H1 (cell line): ENCODE results near the gene SFMBT2. TPM values are rescaled to one million over a fixed set of nuclear protein-coding genes. Genes with fewer than 3 reads are reported as not detected.

Experiments
- CTCF ChIA-PET: fragments of 300-600 bp; sonication (Branson Sonifier 250); formaldehyde crosslinking; loops from one replicate; lab custom pipeline; 2021; ENCODE audit not compliant: partially characterized antibody; lab: Charles Lee
- POLR2A ChIA-PET: fragments of 300-600 bp; sonication (Branson Sonifier 250); formaldehyde crosslinking; loops from one replicate; lab custom pipeline; 2021; ENCODE audit warnings: inconsistent platforms; ENCODE audit not compliant: partially characterized antibody; lab: Charles Lee
- DNase-seq, 2 experiments: peaks; one replicate each; pipeline versions ENCODE4 v3.0.0 to v3.0.0-alpha.2; 2010 to 2022; ENCODE audit warnings: low spot score in 2 of 2, low read depth in 1 of 2, mixed read lengths in 1 of 2
- FAIRE-seq: peaks from 2 replicates; lab custom pipeline; 2011; peaks lifted over from hg19 to GRCh38; lab: Jason Lieb, UNC
- H2AFZ ChIP-seq: 2 replicates; pipeline ENCODE4 v1.8.1; 2012; ENCODE audit warnings: low read length, inconsistent platforms
- H2AK5ac ChIP-seq: 2 replicates; pipeline ENCODE4 v1.6.1; 2013; ENCODE audit warnings: low read depth, low read length
- H2BK120ac ChIP-seq: replicated peaks from 2 replicates; pipeline ENCODE3; 2013; ENCODE audit warnings: low read depth, low read length, inconsistent platforms
- H2BK12ac ChIP-seq: 2 replicates; pipeline ENCODE4 v1.6.1; 2013; ENCODE audit warnings: low read depth, low read length
- H2BK15ac ChIP-seq: 2 replicates; pipeline ENCODE4 v1.6.1; 2013; ENCODE audit warnings: low read length
- H2BK20ac ChIP-seq: 2 replicates; pipeline ENCODE4 v1.6.1; 2013; ENCODE audit warnings: low read length
- H2BK5ac ChIP-seq: 2 replicates; pipeline ENCODE4 v1.6.1; 2013; ENCODE audit warnings: low read depth, low read length
- H3K14ac ChIP-seq: 2 replicates; pipeline ENCODE4 v1.6.1; 2013; ENCODE audit warnings: inconsistent platforms; ENCODE audit not compliant: insufficient read length
- H3K18ac ChIP-seq: 2 replicates; pipeline ENCODE4 v1.6.1; 2013; ENCODE audit warnings: low read length; ENCODE audit errors: extremely low read depth
- H3K23ac ChIP-seq: 2 replicates; pipeline ENCODE4 v1.6.1; 2013; ENCODE audit warnings: inconsistent platforms; ENCODE audit not compliant: insufficient read length
- H3K23me2 ChIP-seq: 2 replicates; pipeline ENCODE4 v1.6.1; 2013; ENCODE audit warnings: low read depth, low read length
- H3K27ac ChIP-seq: 2 replicates; pipeline ENCODE4 v1.6.1; 2011; ENCODE audit warnings: low read depth, low read length, inconsistent platforms
- H3K27me3 ChIP-seq, 4 experiments: replicated peaks in 1 of 4; 1 replicate in 1 of 4; 2 replicates in 3 of 4; pipeline versions ENCODE4 v1.6.1 to v1.8.1; 2011 to 2013; ENCODE audit warnings: low read length in 3 of 4, mild to moderate bottlenecking in 3 of 4, inconsistent platforms in 2 of 4, mixed read lengths in 2 of 4, moderate library complexity in 1 of 4; ENCODE audit not compliant: control insufficient read depth in 3 of 4, insufficient read depth in 3 of 4; ENCODE audit errors: extremely low read depth in 1 of 4
- H3K36me3 ChIP-seq, 4 experiments: 2 replicates each; pipeline versions ENCODE4 v1.6.1 to v1.8.1; 2011 to 2013; ENCODE audit warnings: mild to moderate bottlenecking in 4 of 4, low read length in 3 of 4, moderate library complexity in 2 of 4, control low read depth in 1 of 4, inconsistent platforms in 1 of 4; ENCODE audit not compliant: insufficient read depth in 4 of 4, control insufficient read depth in 2 of 4
- H3K4ac ChIP-seq: replicated peaks from 2 replicates; pipeline ENCODE3; 2013; ENCODE audit warnings: low read length, low read depth, mixed read lengths, inconsistent platforms; ENCODE audit not compliant: insufficient read length
- H3K4me1 ChIP-seq, 4 experiments: replicated peaks in 1 of 4; 1 replicate in 1 of 4; 2 replicates in 3 of 4; pipeline versions ENCODE4 v1.6.1 to v1.8.1; 2011 to 2013; ENCODE audit warnings: low read length in 3 of 4, inconsistent platforms in 2 of 4, mixed read lengths in 1 of 4; ENCODE audit not compliant: insufficient read depth in 4 of 4, control insufficient read depth in 3 of 4
- H3K4me2 ChIP-seq, 2 experiments: 2 replicates each; pipeline versions ENCODE4 v1.6.1 to v1.8.1; 2011 to 2013; ENCODE audit warnings: low read depth in 2 of 2, low read length in 2 of 2, control low read depth in 1 of 2, inconsistent platforms in 1 of 2, mild to moderate bottlenecking in 1 of 2; ENCODE audit not compliant: insufficient read depth in 1 of 2
- H3K4me3 ChIP-seq, 4 experiments: fragments of 200-600, 300-600 bp in 1 of 4; sonication (generic), shearing (Covaris generic), sonication (Bioruptor Twin) in 1 of 4; 2 replicates each; pipeline versions ENCODE4 v1.5.1 to v1.8.1; 2011 to 2016; ENCODE audit warnings: low read length in 4 of 4, low read depth in 3 of 4, control low read depth in 2 of 4, inconsistent platforms in 2 of 4, mild to moderate bottlenecking in 2 of 4, mixed read lengths in 1 of 4, moderate library complexity in 1 of 4; ENCODE audit not compliant: insufficient read depth in 2 of 4; ENCODE audit errors: extremely low read depth in 1 of 4
- H3K56ac ChIP-seq: replicated peaks from 2 replicates; pipeline ENCODE3; 2013; ENCODE audit warnings: low read depth, mild to moderate bottlenecking, mixed read lengths, low read length, inconsistent platforms; ENCODE audit not compliant: insufficient read length
- H3K79me1 ChIP-seq: 2 replicates; pipeline ENCODE4 v1.6.1; 2013; ENCODE audit warnings: low read depth, low read length, control low read depth
- H3K79me2 ChIP-seq, 2 experiments: 2 replicates each; pipeline versions ENCODE4 v1.6.1 to v1.8.1; 2012 to 2013; ENCODE audit warnings: low read length in 2 of 2, mild to moderate bottlenecking in 2 of 2, inconsistent platforms in 1 of 2; ENCODE audit not compliant: insufficient read depth in 2 of 2, control insufficient read depth in 1 of 2
- H3K9ac ChIP-seq, 4 experiments: replicated peaks in 1 of 4; 1 replicate in 1 of 4; 2 replicates in 3 of 4; pipeline versions ENCODE4 v1.6.1 to v1.8.1; 2011 to 2013; ENCODE audit warnings: low read depth in 3 of 4, low read length in 3 of 4, control low read depth in 2 of 4, mild to moderate bottlenecking in 2 of 4, moderate library complexity in 2 of 4, inconsistent platforms in 1 of 4; ENCODE audit errors: extremely low read depth in 1 of 4
- H3K9me3 ChIP-seq, 2 experiments: 2 replicates each; pipeline versions ENCODE4 v1.6.1 to v1.8.1; 2012 to 2013; ENCODE audit warnings: mild to moderate bottlenecking in 2 of 2, moderate library complexity in 2 of 2, control low read depth in 1 of 2, inconsistent platforms in 1 of 2, low read depth in 1 of 2, low read length in 1 of 2, mixed read lengths in 1 of 2; ENCODE audit not compliant: insufficient read depth in 2 of 2
- H4K20me1 ChIP-seq, 2 experiments: replicated peaks in 1 of 2; 2 replicates each; pipeline versions ENCODE3 to v1.8.1; 2011 to 2013; ENCODE audit warnings: inconsistent platforms in 2 of 2, low read length in 2 of 2, mild to moderate bottlenecking in 1 of 2; ENCODE audit not compliant: insufficient read depth in 2 of 2, control insufficient read depth in 1 of 2
- H4K5ac ChIP-seq: 2 replicates; pipeline ENCODE4 v1.6.1; 2013; ENCODE audit warnings: low read length, low read depth, mixed read lengths, inconsistent platforms; ENCODE audit not compliant: insufficient read length
- H4K8ac ChIP-seq: 2 replicates; pipeline ENCODE4 v1.8.0; 2013; ENCODE audit warnings: mild to moderate bottlenecking, moderate library complexity, low read length, inconsistent platforms; ENCODE audit not compliant: insufficient read depth; ENCODE audit errors: extremely low read depth
- H4K91ac ChIP-seq: replicated peaks from 2 replicates; pipeline ENCODE3; 2013; ENCODE audit warnings: low read length, mixed read lengths, inconsistent platforms; ENCODE audit not compliant: insufficient read length
- CTBP2 ChIP-seq: IDR thresholded peaks from 2 replicates; pipeline ENCODE4 v1.7.0; 2011; ENCODE audit warnings: borderline replicate concordance, mild to moderate bottlenecking, moderate library complexity, mixed read lengths, low read length; ENCODE audit not compliant: insufficient read depth, insufficient read length
- SP2 ChIP-seq: IDR thresholded peaks from 2 replicates; pipeline ENCODE4 v1.6.1; 2012; ENCODE audit warnings: mild to moderate bottlenecking, low read length, inconsistent platforms
- WGBS, 2 experiments: shearing (Covaris generic) in 1 of 2; methylation state at CpG; one replicate each; pipeline versions ENCODE4 v1.1.6 to v1.1.7; 2013 to 2015; ENCODE audit warnings: low lambda C conversion rate in 2 of 2, mixed read lengths in 2 of 2, inconsistent platforms in 1 of 2, low coverage in 1 of 2, missing lambda C conversion rate in 1 of 2; ENCODE audit not compliant: insufficient replicate concordance in 2 of 2, insufficient coverage in 1 of 2, insufficient read length in 1 of 2; ENCODE audit errors: extremely low coverage in 1 of 2, missing lambda C conversion rate in 1 of 2; 5-methylcytosine and 5-hydroxymethylcytosine counted together
- polyA plus RNA-seq, 7 experiments: library from polyadenylated mRNA; depleted of rRNA in 3 of 7; stranded (reverse) in 5 of 7; unstranded in 2 of 7; fragments of >200 nt in 5 of 7; fragments of 200-250 nt in 2 of 7; gene quantifications; 1 replicate in 5 of 7; 2 replicates in 1 of 7; 4 replicates in 1 of 7; pipeline versions ENCODE4 v1.2.1 to v1.2.3, GENCODE V29; 2011 to 2013; ENCODE audit warnings: missing spikeins in 2 of 7, mixed read lengths in 2 of 7
- total RNA-seq: library from RNA; stranded (reverse); fragmentation: NEBNext Ultra II Directional; extraction: Animal tissue kit (Norgen Biotek cat#: 25700); gene quantifications from 2 replicates; pipeline ENCODE4 v1.2.1, GENCODE V29; 2021

SFMBT2 gene
- total and polyA plus RNA-seq, 2 of the 8 experiments (the other 6 are each of a cell fraction or from before 2014, with no cell fraction given) = 2.9 to 11.0 TPM

DNA sequence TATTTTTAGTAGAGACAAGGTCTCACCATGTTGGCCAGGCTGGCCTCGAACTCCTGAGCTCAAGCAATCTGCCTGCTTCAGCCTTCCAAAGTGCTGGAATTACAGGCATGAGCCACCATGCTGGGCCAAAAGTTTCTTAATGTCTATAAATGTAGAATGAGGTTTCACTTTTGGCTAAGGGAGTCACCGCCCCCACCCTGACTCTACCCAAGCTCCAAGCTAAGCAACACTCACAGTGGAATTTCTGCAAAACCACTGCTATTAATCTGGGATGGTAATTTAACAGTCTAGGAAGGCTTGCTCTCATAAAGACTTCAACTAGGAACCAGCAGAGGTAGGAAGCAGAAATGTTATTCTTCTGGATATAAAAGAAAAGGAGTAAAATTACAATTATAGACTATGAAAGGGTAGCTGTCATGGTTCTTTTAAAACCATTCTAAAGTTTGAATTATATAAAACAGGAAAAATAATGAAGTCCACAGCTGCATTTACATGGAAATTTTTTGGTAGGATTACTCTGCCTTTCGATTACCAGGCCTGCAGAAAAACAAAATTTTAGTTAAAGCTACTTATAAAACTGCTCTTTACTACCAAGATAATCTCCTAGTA lies 211.6 kb downstream of the SFMBT2 start:
- Histone ChIP-seq H3K14ac (no peak overlapping the region), H2BK5ac (no peak overlapping the region), H3K4me3 (no peak overlapping the region), H2BK120ac (no peak overlapping the region), H3K56ac (no peak overlapping the region), H3K79me1 (no peaks in the 10 kb centered on the region), H3K4me2 (no peak overlapping the region), H3K9me3 (no peaks in the 10 kb centered on the region), H3K36me3 (peaks cover 0 to 17% (median 8%) of the 10 kb centered on the region in 4 experiments; a peak in 6 of 8 replicates), H3K9ac (no peak overlapping the region), H4K5ac (no peak overlapping the region), H3K27me3 (no peaks in the 10 kb centered on the region), H3K23me2 (no peaks in the 10 kb centered on the region), H2BK15ac (no peak overlapping the region), H3K18ac (no peak overlapping the region), H2AK5ac (no peak overlapping the region), H4K20me1 (no peaks in the 10 kb centered on the region), H4K91ac (no peak overlapping the region), H2BK20ac (no peak overlapping the region), H3K79me2 (no peaks in the 10 kb centered on the region), H3K23ac (no peak overlapping the region), H3K27ac (no peak overlapping the region), H2AFZ (no peak overlapping the region), H3K4me1 (no peaks in the 10 kb centered on the region), H2BK12ac (no peak overlapping the region), H4K8ac (no peak overlapping the region), H3K4ac (no peak overlapping the region)
- ChIA-PET POLR2A (no interaction called here), CTCF (interaction anchor here (0.7 to 1.5 kb wide), 2 partner anchors 77 to 691 kb away, joined by 3 read pairs; no protein-coding TSS in a partner anchor)
- no peak for TF ChIP-seq SP2
- TF ChIP-seq CTBP2 = no peak
- DNase-seq (no peak), FAIRE-seq (no peak)
- 91% methylated on average over 3 of the region's 3 CpGs; no CpG with 5 or more reads in 1 of the 2 experiments for WGBS, 2 experiments
